Measurements from ENCODE around the gene PPT2.
"Not testable (repeated sequence)": the region's sequence is repeated elsewhere in the genome, so short reads cannot be mapped to it uniquely, and the experiment has no call there.

The PPT2 gene

DNA sequence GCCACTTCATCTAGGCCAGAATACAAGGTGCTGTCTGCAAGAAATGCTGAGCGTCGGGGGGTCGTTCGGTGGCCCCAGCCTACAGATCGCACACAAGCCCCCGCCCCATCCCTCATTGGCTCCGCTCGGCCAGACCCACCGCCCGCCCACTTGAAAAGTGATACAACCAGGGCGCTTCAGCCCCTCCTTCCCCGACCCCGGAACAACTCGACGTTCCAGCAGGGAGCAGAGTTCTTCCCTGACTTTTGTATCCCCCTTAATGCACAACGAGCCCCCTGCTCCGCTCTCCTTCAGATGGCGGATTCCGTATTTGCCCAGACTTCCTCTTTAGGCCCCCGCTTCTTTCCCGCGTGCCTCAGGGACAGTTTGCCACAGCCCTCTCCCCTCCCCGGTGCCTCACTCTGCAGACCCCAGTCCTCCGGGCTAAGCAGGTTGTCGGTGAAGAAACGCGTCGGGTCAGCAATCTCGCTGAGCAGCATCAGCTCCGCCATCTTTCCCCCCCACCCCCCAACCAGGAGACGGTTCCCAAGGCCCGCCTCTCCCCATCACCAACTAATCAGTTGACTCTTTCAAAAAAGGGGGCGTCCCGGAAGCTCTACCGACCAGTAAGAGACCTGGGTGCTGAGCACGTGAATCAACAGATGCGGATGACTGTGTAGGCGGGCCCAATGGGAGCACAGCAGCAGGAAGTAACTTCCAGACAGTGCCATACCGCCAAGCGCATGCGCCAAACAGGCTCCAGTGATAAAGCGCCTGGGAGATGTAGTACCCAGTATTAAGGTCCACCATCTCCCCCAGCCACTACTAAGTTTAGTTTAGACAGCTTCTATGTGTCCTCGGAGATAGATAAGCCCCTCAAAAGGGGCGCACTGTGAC, 26.0 kb upstream of the PPT2 start, which contains the start of gene ATF6B:
Gene ATF6B, minus strand, starts transcription at position 530 of the 876 bp plus-strand sequence. Its CDS starts 39 bp downstream, at position 491.
- peak; percentile 100 for DNase-seq

- no peak for DNase-seq
These were observed 25.1 kb upstream of the PPT2 start for GRCh38 chr6:32128751-32129296.

DNA sequence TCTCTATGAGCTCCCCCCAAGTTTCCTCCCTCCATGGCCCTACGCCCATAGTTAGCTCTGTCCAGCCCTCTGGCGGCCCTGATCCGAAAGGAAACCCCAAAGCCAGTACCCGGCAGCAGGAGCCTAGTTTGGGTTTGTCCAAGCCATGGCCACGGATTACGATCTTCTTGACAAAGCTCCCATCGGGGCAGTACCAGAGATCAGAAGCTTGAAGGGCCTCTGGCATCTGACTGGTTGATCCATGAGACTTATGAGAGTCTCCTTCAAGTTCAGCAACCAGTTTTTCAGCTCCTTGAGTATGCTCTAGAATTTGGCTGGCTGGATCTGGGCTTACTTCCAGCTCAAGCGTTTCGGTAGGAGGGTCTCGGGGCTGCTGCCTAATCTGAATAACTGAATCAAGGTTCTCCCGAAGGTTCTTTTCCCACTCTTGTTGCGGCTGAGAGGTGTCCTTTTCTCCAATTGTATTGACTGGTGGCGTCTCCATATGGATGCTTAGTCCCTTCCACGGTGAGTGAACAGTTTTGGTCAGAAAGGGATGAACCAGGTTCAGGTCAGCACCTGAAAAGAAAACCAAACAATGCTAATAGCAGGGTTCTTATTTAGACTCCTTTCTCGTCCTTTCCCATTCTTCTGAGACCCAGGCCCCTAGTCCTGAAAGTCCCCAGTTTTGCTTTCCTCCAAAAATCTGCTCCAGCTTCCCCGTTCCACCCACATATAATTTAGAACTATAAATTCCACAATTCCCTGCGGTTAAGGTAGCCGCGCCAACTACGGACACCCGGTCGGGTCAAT, 24.4 kb upstream of the PPT2 start:
- DNase-seq = no peak

DNA sequence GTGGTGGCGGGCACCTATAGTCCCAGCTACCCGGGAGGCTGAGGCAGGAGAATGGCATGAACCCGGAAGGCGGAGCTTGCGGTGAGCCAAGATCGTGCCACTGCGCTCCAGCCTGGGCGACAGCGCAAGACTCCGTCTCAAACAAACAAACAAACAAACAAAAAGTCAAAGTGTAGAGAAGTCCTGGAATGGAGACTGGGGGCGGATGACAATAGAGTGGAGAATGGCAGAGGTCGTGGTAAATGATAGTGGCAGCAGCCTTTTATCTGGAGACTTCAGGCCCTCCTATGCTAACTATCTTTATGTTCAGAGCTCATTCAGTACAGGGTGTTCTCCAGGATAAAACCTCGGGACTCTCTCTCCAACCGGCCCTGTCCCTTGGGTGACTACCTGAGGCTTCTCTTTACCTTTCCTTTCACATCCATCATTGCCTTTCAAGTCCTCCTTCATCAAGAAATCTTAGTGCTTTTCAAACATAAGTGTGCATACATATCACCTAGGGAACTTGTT, 22.4 kb upstream of the PPT2 start:
- DNase-seq = no peak

- DNase-seq = no peak
These were observed 21.8 kb upstream of the PPT2 start for GRCh38 chr6:32132110-32132509.

DNA sequence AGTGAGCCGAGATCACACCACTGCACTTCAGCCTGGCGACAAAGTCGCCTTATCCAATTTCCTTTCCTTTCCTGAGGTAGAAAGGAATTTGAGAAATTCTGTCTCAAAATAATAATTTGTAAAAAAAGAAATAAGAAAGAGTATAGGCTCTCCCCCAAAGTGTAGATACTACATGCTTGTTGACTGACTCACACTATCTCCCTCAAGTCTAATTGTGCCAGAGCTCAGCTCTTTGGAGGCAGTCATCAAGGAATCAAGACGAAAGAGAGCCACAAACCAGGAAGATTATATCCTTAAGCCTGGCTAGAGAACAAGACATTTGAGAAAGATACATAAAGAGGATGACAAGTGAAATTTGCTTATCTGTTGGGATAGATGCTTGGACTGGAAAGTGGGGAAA, 20.2 kb upstream of the PPT2 start:
- peak; percentile 84 for DNase-seq

DNA sequence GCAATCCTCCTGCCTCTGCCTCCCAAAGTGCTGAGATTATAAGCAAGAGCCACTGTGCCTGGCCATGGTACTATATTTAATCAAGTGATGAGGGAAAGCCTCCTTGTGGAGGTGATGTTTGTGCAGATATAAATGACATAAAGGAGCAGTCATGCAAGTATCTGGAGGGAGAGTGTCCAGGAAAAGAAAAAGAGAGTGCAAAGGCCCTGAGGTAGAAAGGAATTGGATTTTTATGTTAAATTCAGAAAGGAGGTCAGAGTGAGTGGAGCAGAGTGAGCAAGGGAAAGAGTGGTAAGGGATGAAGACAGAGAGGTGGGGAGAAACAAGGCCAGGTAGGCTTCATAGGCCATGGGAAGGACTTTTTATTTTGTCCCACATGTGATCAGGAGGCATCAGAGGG, 16.5 kb upstream of the PPT2 start:
- no peak for DNase-seq

GRCh38 chr6:32139590-32139989, 14.4 kb upstream of the PPT2 start:
- no peak for DNase-seq

- no peak for DNase-seq
These were observed 13.4 kb upstream of the PPT2 start for GRCh38 chr6:32140420-32141046.

GRCh38 chr6:32144238-32144637, 9.7 kb upstream of the PPT2 start:
- not testable (repeated sequence) for DNase-seq

DNA sequence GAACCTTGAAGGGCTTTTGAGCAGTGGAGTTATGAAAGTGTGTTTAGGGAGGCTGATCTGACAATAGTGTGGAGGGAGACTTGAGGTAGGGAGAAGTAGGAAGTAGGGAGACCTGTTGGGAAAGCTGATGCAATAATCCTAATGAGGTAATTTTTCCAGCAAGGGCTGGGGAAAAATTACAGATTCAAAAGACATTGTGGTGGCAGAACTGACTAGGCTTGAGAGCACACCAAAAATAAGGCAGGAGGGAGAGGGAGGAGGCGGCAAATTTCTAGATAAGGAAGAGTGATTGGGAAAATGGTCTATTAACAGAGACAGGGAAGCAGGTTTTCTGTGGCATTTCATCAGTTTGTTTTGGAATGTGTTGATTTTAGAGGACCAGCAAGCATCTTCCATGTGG, 7.7 kb upstream of the PPT2 start:
- DNase-seq = no peak

DNA sequence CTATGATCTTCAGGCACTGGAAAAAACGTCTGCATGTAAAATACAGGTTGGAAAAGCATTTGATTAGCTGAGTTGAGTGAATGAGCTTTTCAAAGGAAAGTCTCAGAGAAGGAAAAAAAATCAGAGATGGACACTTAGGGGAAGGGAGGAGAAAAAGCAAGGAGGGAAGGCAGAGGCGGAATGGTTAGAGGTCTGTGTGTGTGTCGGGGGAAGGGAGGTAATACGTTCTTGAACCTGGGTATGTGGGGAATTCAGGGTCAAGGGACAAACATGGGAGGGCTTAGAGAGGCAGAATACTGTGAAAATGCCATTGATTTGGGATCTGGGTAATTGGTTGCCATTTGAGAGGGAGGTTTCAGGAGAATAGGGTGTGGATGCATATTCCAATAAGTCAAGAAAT, 7.3 kb upstream of the PPT2 start:
- no peak for DNase-seq

GRCh38 chr6:32147401-32148132, 6.4 kb upstream of the PPT2 start:
- DNase-seq = no peak

GRCh38 chr6:32148289-32149091, 5.5 kb upstream of the PPT2 start:
- DNase-seq = no peak

GRCh38 chr6:32149092-32149755, 4.7 kb upstream of the PPT2 start:
- no peak for DNase-seq

GRCh38 chr6:32149932-32150870, 3.7 kb upstream of the PPT2 start:
- no peak for DNase-seq

DNA sequence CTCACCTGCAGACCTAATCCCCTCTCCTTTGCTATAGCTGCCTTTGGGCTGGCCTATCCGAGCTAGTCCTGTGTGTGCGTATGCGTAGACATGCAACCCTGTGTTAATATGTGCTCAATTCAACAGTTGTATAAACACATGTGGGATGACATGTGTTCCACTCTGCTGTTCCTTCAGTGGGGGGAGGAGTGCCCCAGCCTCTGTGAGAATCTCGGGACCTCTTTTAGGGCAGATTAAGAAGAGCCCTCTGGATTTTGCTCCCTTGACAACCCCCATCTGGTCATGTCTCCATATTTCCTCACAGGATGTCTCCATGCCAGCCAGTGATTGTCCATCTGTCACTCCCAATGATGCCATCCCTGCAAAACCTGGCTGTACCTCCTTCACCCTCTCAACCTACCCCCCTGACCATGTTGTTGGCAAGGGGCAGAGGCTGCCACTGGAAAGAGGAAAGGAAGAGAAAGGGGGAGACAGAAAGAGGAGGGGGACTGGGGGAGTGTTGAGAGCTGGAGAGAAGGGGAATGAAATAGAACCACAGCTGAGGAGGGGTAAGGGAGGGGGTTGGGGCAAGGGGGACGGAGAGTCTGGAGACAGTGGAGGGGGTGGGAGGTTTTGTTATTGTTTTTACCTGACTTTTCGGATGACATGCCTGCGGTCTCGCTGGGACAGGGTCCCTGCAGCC, 2.6 kb upstream of the PPT2 start:
- no peak for DNase-seq

- no peak for DNase-seq
These were observed 1.8 kb upstream of the PPT2 start, which contains the start of gene PRRT1 for GRCh38 chr6:32151863-32152768. PRRT1 (minus strand) TSS chr6:32151939; CDS start chr6:32151827, 112 bp downstream.
